Hematopoietic multipotent progenitor cell (in vitro differentiated cells): ENCODE data around the gene TSPEAR. TPM values are rescaled to one million over a fixed set of nuclear protein-coding genes. Genes with fewer than 3 reads are reported as not detected.

Experiments
- DNase-seq, 3 donors: peaks; one replicate each; pipeline ENCODE4 v3.0.0-alpha.2; 2011 to 2015; ENCODE audit warnings: low read depth in 2 of 3, low spot score in 2 of 3
- total RNA-seq: library from RNA; depleted of rRNA; stranded (reverse); fragments of >200 nt; gene quantifications from one replicate; pipeline ENCODE4 v1.2.3, GENCODE V29; 2012

TSPEAR gene
- total RNA-seq, 1 donor = not detected

- no peak for DNase-seq
Measured at GRCh38 chr21:44461464-44462001, 249.8 kb downstream of the TSPEAR start.

- DNase-seq = no peak
Measured at GRCh38 chr21:44461005-44461404, 250.4 kb downstream of the TSPEAR start.

GRCh38 chr21:44460441-44460755, 251.0 kb downstream of the TSPEAR start:
- DNase-seq = no peak

GRCh38 chr21:44459712-44460440, 251.5 kb downstream of the TSPEAR start:
- no peak for DNase-seq

- DNase-seq = no peak
Measured at GRCh38 chr21:44458971-44459711, 252.2 kb downstream of the TSPEAR start.

GRCh38 chr21:44456915-44457736, 254.2 kb downstream of the TSPEAR start:
- DNase-seq = no peak

GRCh38 chr21:44456214-44456914, 255.0 kb downstream of the TSPEAR start:
- DNase-seq = no peak

GRCh38 chr21:44455524-44456213, 255.7 kb downstream of the TSPEAR start:
- peak; percentile 7 to 37 (median 22) for DNase-seq

- peak; percentile 75 to 93 (median 93) for DNase-seq
Measured at GRCh38 chr21:44454747-44455523, 256.4 kb downstream of the TSPEAR start, which contains the start of gene LRRC3. Gene LRRC3 (plus strand): TSS chr21:44455510. CDS start chr21:44456645, 1,135 bp downstream.

GRCh38 chr21:44454058-44454457, 257.3 kb downstream of the TSPEAR start:
- no peak for DNase-seq

- no peak for DNase-seq
Measured at GRCh38 chr21:44453120-44453519, 258.3 kb downstream of the TSPEAR start.

- no peak for DNase-seq
Measured at GRCh38 chr21:44450999-44451398, 260.4 kb downstream of the TSPEAR start.

- DNase-seq = no peak
Measured at GRCh38 chr21:44450402-44450801, 261.0 kb downstream of the TSPEAR start.

- peak in 1 of 3 donors; percentile 22 for DNase-seq
Measured at GRCh38 chr21:44449473-44450363, 261.7 kb downstream of the TSPEAR start.

GRCh38 chr21:44448651-44449131, 262.7 kb downstream of the TSPEAR start:
- DNase-seq = no peak
